Fibroblast of villous mesenchyme (primary cell): ENCODE data around the gene ADAM15. TPM values are rescaled to one million over a fixed set of nuclear protein-coding genes. Genes with fewer than 3 reads are reported as not detected.

Experiments
- DNase-seq: peaks from one replicate; pipeline ENCODE4 v3.0.0-alpha.2; 2010; ENCODE audit warnings: low read depth
- H3K4me3 ChIP-seq: 2 replicates; pipeline ENCODE4 v1.5.1; 2011; ENCODE audit warnings: low read depth, mild to moderate bottlenecking, low read length
- CTCF ChIP-seq: IDR thresholded peaks from 2 replicates; pipeline ENCODE4 v1.5.1; 2012; ENCODE audit warnings: low read depth, mild to moderate bottlenecking, low read length; ENCODE audit not compliant: insufficient read depth
- total RNA-seq: library from RNA; depleted of rRNA; stranded (reverse); fragments of >200 nt; gene quantifications from 2 replicates; pipeline ENCODE4 v1.2.3, GENCODE V29; 2012

ADAM15 gene
- total RNA-seq, 1 donor = 49.2 TPM

- no peak overlapping the region for H3K4me3 ChIP-seq
- TF ChIP-seq CTCF = no peak
- DNase-seq = no peak
These were observed 42.8 kb upstream of the ADAM15 start for GRCh38 chr1:155008015-155008941.

- no peak for TF ChIP-seq CTCF
- DNase-seq = no peak
- no peak overlapping the region for H3K4me3 ChIP-seq
These were observed 41.9 kb upstream of the ADAM15 start for GRCh38 chr1:155009221-155009711.

GRCh38 chr1:155009742-155010141, 41.4 kb upstream of the ADAM15 start:
- H3K4me3 ChIP-seq = no peak overlapping the region
- DNase-seq = no peak
- no peak for TF ChIP-seq CTCF

- no peak for DNase-seq
- no peak for TF ChIP-seq CTCF
These were observed 40.8 kb upstream of the ADAM15 start for GRCh38 chr1:155010211-155010918.

GRCh38 chr1:155011004-155011416, 40.1 kb upstream of the ADAM15 start:
- no peak for TF ChIP-seq CTCF
- no peak for DNase-seq
- H3K4me3 ChIP-seq = no peak overlapping the region

More at GRCh38 chr1:155010211-155010918, 40.8 kb upstream of the ADAM15 start:
- H3K4me3 ChIP-seq = no peak overlapping the region

- no peak for DNase-seq
- no peak for TF ChIP-seq CTCF
- H3K4me3 ChIP-seq = no peak overlapping the region
These were observed 39.6 kb upstream of the ADAM15 start for GRCh38 chr1:155011437-155012025.
